Left ventricle myocardium inferior (tissue), 1 donor: ENCODE data around the gene CYP46A1. TPM values are rescaled to one million over a fixed set of nuclear protein-coding genes. Genes with fewer than 3 reads are reported as not detected.
A peak's percentile ranks its signal among the peaks of the same experiment; 100 is the strongest.
"Not testable (repeated sequence)": the region's sequence is repeated elsewhere in the genome, so short reads cannot be mapped to it uniquely, and the experiment has no call there.

Experiments used
- DNase-seq: peaks from one replicate; pipeline ENCODE4 v3.0.0-alpha.2; 2020
- H3K27ac ChIP-seq: fragments of 200-600 bp; replicated peaks from 2 replicates; pipeline ENCODE4 v1.8.0; 2021
- H3K27me3 ChIP-seq: fragments of 200-600 bp; 2 replicates; pipeline ENCODE4 v1.8.0; 2021; ENCODE audit warnings: low read depth
- H3K36me3 ChIP-seq: fragments of 200-600 bp; 2 replicates; pipeline ENCODE4 v1.8.0; 2021
- H3K4me1 ChIP-seq: fragments of 200-600 bp; 2 replicates; pipeline ENCODE4 v1.8.0; 2021
- H3K4me3 ChIP-seq: fragments of 200-600 bp; 2 replicates; pipeline ENCODE4 v1.8.0; 2021; ENCODE audit warnings: mild to moderate bottlenecking, moderate library complexity
- H3K9me3 ChIP-seq: fragments of 200-600 bp; replicated peaks from 2 replicates; pipeline ENCODE4 v1.8.0; 2021
- intact Hi-C: fragments of 100-400 bp; cut with micrococcal nuclease; formaldehyde crosslinking; loops from one replicate; pipeline ENCODE4 v1.11.0; 2022
- long read RNA-seq: library from polyadenylated mRNA; unstranded; transcript quantifications from one replicate; pipeline ENCODE4 v2.0.0, GENCODE V29; 2021
- total RNA-seq: library from RNA; stranded (reverse); fragmentation: NEBNext Ultra II Directional; extraction: Animal tissue kit (Norgen Biotek cat#: 25700); gene quantifications from one replicate; pipeline ENCODE4 v1.2.1, GENCODE V29; 2021
- TF ChIP-seq, protein P1 (sequence below): fragments of 200-600 bp; IDR thresholded peaks from 2 replicates; pipeline ENCODE4 v1.8.0; 2021; ENCODE audit warnings: antibody characterized with exemption, mild to moderate bottlenecking, borderline replicate concordance
- donor health status: DM: no; HTN: yes; CAD: no; lungs with severe emphysema.

CYP46A1 gene
- 4.2 TPM for total RNA-seq
- long read RNA-seq, transcript CYP46A1-201 (15 exons, 2,181 nt) = major isoform, 9 of 18 reads
- long read RNA-seq, partial matches to known transcripts = 0 of 18 reads
- long read RNA-seq, other reads (novel, unspliced or antisense) = 9 of 18 reads

GRCh38 chr14:99683619-99684409, at the start of gene CYP46A1:
CYP46A1 (plus strand) TSS chr14:99684298; CDS start chr14:99684418, 120 bp downstream.
- DNase-seq = peak; percentile 100
- Histone ChIP-seq H3K36me3 (no peaks in the 10 kb centered on the region), H3K4me3 (peak within 1 kb of the TSS; percentile 79), H3K9me3 (peaks cover 4% of the 10 kb centered on the region), H3K27ac (peak within 1 kb of the TSS; percentile 84), H3K4me1 (peaks cover 16% of the 10 kb centered on the region), H3K27me3 (no peaks in the 10 kb centered on the region)
- intact Hi-C loops = no loop called here
- TF ChIP-seq, protein P1, sequence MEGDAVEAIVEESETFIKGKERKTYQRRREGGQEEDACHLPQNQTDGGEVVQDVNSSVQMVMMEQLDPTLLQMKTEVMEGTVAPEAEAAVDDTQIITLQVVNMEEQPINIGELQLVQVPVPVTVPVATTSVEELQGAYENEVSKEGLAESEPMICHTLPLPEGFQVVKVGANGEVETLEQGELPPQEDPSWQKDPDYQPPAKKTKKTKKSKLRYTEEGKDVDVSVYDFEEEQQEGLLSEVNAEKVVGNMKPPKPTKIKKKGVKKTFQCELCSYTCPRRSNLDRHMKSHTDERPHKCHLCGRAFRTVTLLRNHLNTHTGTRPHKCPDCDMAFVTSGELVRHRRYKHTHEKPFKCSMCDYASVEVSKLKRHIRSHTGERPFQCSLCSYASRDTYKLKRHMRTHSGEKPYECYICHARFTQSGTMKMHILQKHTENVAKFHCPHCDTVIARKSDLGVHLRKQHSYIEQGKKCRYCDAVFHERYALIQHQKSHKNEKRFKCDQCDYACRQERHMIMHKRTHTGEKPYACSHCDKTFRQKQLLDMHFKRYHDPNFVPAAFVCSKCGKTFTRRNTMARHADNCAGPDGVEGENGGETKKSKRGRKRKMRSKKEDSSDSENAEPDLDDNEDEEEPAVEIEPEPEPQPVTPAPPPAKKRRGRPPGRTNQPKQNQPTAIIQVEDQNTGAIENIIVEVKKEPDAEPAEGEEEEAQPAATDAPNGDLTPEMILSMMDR = no peak

GRCh38 chr14:99634443-99634842, 49.7 kb upstream of the CYP46A1 start:
- intact Hi-C loops = no loop called here
- DNase-seq = no peak
- TF ChIP-seq, protein P1 = no peak
- Histone ChIP-seq H3K4me3 (no peak overlapping the region), H3K4me1 (no peaks in the 10 kb centered on the region), H3K27ac (no peak overlapping the region), H3K9me3 (no peaks in the 10 kb centered on the region), H3K36me3 (no peaks in the 10 kb centered on the region), H3K27me3 (no peaks in the 10 kb centered on the region)

DNA sequence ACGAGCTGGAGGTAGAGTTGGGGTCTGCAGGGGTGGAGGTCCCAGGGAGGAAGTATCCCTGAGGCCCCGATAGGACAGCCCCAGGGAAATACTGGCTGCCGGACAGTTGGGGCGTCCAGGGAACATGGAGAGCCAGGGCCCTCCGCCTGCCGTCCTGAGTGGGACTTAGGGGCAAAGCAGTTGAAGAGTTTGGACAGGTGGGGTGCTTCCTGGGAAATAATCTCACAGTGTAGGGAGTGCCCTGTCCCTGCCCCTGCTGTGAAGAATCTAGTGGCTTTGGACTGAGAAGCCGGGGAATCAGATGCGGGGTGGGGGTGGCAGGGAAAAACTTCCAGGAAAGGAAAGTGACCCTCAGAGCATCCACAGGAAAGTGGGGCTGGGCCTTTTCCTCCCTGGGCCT, 49.0 kb upstream of the CYP46A1 start:
- no peaks in the 10 kb centered on the region for H3K36me3 ChIP-seq
- no peak overlapping the region for H3K27ac ChIP-seq
- H3K27me3 ChIP-seq = no peaks in the 10 kb centered on the region
- H3K4me3 ChIP-seq = no peak overlapping the region
- no peaks in the 10 kb centered on the region for H3K9me3 ChIP-seq
- DNase-seq = no peak
- no peaks in the 10 kb centered on the region for H3K4me1 ChIP-seq
- intact Hi-C loops = no loop called here
- TF ChIP-seq, protein P1 = no peak

DNA sequence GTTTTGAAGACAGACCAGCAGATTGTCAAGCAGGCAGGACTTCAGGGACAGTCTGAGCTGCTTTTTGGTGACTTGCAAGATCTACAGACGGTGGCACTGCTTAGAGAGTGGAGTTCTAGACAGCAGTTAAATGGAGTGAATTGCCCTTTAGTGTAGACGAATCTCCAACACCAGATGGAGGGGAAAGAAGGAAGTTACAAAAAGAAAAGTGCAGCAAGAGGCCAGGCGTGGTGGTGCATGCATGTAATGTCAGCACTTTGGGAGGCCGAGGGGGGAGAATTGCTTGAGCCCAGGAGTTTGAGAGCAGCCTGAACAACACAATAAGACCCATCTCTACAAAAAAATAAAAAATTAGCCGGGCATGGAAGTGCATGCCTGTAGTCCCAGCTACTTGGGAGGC, 47.6 kb upstream of the CYP46A1 start:
- no peak for DNase-seq
- intact Hi-C loops = no loop called here
- H3K4me1 ChIP-seq = no peaks in the 10 kb centered on the region
- no peak overlapping the region for H3K27ac ChIP-seq
- TF ChIP-seq, protein P1 = no peak
- no peak overlapping the region for H3K4me3 ChIP-seq
- no peaks in the 10 kb centered on the region for H3K36me3 ChIP-seq
- no peaks in the 10 kb centered on the region for H3K27me3 ChIP-seq
- H3K9me3 ChIP-seq = no peaks in the 10 kb centered on the region

DNA sequence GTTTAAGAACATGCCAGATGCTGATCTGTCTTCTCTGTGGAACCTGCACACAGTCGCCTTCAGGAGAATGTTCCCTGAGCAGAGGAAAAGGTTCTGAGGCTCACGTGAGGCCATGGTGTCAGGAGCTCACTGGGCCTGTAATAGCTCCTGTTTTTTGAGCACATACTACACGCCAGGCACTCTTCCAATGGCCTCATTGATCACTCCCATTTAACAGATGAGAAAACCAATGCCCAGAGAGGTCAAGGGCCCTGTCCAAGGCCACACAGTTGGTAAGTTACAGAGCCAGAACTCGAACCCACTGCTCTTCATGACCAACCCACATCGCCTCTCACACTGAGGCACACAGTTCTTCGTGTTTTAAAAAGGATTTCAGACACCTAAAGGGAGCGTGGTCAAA, 46.5 kb upstream of the CYP46A1 start:
- TF ChIP-seq, protein P1 = no peak
- Histone ChIP-seq H3K27me3 (no peaks in the 10 kb centered on the region), H3K4me1 (no peaks in the 10 kb centered on the region), H3K36me3 (no peaks in the 10 kb centered on the region), H3K27ac (no peak overlapping the region), H3K9me3 (no peaks in the 10 kb centered on the region), H3K4me3 (no peak overlapping the region)
- intact Hi-C loops = no loop called here
- no peak for DNase-seq

- intact Hi-C loops, H3K4me3 ChIP-seq, H3K9me3 ChIP-seq, DNase-seq, H3K27ac ChIP-seq, H3K36me3 ChIP-seq: not testable (repeated sequence)
- Histone ChIP-seq H3K27me3 (peaks cover 14% of the 10 kb centered on the region), H3K4me1 (peaks cover 19% of the 10 kb centered on the region)
Measured at GRCh38 chr14:99642771-99643170, 41.3 kb upstream of the CYP46A1 start.
